CD4-positive, alpha-beta T cell treated with Interferon gamma for 1 hour (primary cell): ENCODE measurements around the gene FAM151A.
"Not testable (repeated sequence)": the region's sequence is repeated elsewhere in the genome, so short reads cannot be mapped to it uniquely, and the experiment has no call there.

Experiments used
- DNase-seq: peaks from one replicate; pipeline ENCODE4 v3.0.0-alpha.2; 2020

Gene FAM151A

DNA sequence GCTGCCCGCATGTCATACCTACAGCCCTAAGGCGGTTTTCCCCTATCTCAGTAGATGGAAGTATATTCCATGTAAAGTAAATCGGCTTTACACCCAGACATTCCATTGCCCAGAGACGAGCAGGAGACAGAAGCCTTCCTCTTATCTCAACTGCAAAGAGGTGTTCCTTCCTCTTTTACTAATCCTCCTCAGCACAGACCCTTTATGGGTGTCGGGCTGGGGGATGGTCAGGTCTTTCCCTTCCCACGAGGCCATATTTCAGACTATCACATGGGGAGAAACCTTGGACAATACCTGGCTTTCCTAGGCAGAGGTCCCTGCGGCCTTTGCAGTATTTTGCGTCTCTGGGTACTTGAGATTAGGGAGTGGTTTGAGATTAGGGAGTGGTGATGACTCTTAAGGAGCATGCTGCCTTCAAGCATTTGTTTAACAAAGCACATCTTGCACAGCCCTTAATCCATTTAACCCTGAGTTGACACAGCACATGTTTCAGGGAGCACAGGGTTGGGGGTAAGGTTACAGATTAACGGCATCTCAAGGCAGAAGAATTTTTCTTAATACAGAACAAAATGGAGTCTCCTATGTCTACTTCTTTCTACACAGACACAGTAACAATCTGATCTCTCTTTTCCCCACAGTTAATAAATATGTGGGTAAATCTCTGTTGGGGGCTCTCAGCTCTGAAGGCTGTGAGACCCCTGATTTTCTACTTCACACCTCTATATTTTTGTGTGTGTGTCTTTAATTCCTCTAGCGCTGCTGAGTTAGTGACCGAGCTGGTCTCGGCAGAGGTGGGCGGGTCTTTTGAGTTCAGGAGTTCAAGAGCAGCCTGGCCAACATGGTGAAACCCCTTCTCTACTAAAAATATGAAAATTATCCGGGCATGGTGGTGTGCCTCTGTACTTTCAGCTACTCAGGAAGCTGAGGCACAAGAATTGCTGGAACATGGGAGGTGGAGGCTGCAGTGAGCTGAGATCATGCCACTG, 13.4 kb upstream of the FAM151A start:
- DNase-seq: not testable (repeated sequence)

DNA sequence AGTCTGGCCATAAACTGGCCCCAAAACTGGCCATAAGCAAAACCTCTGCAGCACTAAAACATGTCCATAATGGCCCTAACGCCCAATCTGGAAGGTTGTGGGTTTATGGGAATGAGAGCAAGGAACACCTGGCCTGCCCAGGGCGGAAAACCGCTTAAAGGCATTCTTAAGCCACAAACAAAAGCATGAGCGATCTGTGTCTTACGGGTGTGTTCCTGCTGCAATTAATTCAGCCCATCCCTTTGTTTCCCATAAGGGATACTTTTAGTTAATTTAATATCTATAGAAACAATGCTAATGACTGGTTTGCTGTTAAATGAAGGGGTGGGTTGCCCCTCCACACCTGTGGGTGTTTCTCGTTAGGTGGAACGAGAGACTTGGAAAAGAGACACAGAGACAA, 12.5 kb upstream of the FAM151A start:
- DNase-seq: not testable (repeated sequence)

DNA sequence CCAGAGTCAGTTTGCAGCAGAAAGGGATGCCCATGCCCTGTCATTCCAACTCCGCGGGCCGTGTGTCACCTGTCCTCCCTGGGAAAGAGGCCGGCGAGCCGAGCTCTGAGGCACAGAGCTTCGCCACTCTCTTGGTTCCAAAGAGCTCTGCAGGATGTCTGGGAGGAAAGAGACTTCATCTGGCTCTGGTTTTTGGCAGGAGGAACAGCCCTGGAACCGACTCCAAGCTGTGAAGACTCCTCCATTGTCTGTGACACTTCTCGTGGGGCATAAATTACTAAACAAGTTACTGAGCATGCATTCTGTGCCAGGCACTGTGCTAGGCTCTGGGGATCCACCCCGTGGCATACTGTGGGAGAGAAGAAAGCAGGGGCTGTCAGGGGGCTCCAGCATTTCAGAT, 3.9 kb upstream of the FAM151A start:
- DNase-seq: no peak

DNA sequence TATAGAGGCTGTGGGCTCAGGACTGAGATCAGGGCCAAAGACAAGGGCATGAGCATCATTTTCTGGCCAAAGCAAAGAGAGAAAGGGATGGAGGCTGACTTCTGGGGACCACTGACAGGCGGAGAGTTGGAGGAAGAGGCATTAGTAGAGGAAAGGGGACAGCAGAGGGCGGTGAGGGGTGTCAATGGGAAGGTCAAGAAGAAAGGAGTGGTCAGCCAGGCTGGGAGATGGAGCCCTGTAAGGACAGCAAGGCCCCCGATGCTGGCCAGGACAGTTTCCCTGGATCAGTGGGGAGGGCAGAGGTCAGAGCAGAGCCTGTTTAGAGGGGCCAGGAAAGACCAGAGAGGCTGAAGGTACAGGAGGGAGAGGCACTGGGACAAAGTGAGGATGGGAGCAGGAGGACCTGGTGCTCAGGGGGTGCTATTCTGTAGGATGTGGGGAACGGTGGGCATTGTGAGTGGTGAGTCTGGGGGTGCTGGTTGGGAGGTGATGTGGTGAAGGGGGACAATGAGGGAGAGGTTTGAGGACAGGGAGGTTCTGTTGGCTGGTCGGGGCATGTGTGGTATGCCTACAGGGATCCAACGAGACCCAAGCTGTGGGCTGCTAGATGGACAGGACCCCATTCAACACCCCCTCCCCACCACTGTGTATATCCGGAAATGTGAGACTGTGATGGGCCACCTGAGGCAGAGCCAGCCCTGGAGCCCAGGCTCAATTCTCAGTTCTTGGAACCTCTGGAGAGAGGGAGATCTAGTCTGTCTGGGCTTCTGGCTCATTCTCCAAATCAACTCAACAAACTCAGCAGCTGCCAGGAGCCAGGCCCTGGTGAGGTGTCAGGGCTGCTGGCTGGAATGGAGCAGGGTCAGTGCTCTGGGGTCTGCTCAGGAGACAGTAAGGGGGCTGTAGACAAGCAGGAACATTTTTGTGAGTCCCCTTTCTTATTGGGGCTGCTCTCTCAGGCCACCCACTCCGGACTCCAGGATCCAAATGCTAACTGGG, 1.4 kb upstream of the FAM151A start:
- no peak for DNase-seq

DNA sequence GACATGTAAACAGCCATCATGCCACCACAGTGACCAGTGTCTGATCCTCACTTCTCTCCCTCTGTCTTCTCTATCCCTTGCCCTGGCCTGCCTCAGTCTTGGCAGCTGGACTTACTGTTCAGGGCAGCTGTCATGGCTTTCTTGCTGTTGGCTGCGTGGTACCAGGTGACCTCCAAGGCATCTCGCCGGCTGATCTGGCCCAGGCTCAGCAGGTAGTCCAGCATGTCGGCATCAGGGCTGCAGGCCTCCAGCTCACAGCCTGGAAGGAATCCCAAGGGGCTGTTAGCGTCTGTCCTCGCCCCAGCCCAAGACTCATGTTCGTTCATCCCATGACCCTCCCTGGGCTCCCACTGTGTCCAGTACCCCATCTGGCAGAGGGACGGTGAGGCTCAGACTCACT, 3.6 kb downstream of the FAM151A start:
- DNase-seq: no peak

DNA sequence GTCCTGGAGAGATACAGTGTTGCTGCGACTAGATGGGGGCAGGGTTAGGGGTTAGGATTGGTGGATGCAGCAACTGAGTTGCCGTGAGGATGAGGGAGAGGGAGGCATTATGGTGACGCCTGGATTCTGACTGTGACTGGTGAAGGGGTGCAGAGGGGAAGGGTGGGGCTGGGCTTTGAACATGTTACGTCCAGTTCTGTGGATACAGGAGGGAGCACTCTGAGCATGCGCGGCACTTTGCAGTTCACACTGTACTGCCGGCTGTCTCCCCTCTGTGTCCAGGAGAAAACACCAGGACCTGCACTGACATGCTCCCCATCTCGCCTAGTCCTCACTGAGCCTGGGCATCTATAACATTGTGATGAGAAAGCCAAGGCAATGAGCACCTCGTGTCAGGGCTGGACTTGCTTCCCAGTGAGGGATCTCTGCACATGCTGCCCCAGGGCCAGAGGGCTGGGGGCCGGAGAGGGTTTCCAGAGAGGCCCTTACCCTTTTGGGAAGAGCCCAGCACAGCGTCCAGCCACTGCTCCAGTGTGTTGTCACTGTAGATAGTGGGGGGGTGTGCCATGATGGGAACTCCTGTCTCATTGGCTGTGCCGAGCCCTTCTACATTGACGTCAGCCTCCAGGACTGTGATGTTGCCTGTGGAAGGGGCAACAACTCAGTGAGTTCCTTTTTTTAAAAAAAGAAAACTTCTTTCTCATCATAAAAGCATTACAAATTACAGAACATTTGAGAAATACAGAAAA, 7.6 kb downstream of the FAM151A start:
- DNase-seq: no peak

DNA sequence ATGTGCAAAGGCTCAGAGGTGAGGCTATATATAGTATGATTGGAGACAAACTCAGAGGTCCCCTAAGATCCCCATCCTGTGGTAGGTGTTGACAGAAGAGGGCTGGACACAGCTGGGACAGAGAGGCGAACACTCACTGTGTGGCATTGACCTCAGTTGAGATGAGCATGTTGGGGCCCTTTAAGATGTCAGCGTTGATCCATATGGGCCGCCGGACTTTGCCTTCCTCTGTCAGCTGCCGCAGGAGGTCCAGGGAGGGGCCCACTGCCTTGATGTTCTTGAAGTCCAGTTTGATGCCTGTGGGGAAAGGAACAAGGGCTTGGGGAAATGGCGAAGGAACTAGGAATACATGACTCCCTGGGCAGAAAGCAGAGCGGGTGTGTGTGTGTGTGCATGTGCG, 8.8 kb downstream of the FAM151A start:
- DNase-seq: no peak

DNA sequence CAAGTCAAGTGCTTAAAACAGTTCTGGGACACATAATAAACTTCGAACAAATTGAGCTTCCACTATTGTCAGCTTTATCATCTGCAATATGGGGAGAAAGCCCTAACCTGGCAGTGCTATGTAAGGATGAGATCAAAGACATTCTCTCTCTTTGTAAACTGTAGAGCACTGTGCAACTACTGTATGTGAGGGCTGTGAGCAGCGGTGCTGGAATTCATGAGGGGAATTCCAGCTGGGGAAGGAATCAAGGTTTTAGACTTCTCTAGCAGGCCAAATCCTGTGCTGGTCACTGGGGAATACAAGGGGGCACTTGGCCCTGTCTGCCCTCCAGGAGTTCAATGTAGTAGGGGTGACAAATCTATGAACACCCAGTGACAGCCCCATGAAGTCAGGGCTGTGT, 9.3 kb downstream of the FAM151A start:
- no peak for DNase-seq

DNA sequence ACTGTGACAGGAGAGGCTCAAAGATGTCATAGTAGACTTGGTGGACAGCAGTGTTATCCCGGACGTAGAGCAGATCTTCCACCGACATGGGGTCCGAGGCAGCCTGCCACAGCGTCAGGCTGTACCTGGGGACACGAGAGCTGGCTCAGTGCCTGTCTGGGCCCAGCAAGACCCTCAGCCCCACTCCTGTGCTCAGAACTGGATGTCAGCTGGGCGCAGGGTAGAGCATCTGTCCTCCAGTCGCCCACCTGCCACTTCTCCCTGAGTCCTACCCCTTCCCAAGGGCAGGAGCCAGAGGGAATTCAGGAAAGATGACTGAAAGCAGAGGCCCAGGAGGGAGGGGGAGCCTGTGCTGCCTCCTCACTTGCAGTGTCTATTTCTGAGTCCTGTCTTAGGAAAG, 11.7 kb downstream of the FAM151A start:
- DNase-seq: no peak

DNA sequence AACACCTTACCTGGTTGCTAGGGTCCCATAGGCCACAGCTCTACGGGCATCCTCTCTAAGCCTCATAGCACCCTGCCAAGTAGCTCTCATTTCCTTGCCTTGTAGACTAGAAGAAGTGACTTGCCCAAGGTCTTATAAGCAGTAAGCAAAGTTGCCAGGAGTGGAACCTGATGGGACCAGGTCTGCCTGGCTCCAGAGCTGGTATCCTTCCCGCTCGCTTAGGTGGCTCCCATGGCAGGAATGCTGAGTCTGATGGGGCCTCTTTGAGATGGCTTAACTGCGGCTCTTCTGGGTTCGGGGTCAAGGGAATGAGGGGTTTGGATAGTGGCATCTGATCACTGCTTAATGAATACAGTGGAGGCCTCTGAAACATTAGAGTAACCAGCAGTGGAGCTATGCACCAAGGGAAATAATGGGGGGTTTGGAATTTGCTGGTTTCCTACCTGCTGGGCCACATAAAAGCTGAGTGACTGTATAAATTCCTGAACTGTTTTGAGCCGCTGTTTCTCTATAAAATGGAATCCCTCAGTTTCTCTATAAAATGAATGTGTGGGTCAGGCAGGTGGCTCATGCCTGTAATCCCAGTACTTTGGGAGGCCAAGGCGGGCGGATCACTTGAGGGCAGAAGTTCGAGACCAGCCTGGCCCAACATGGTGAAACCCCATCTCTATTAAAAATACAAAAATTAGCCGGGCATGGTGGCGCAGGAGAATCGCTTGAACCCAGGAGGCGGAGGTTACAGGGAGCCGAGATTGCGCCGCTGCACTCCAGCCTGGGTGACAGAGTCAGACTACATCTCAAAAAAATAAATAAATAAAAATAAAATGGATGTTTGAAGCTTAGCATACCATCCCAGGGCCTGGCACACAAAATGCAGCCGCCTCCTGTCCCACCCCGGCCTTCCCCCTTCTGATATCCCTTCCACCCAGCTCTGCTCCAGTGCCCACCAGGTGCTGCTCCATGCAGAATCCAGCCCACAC, 12.4 kb downstream of the FAM151A start:
- DNase-seq: no peak

DNA sequence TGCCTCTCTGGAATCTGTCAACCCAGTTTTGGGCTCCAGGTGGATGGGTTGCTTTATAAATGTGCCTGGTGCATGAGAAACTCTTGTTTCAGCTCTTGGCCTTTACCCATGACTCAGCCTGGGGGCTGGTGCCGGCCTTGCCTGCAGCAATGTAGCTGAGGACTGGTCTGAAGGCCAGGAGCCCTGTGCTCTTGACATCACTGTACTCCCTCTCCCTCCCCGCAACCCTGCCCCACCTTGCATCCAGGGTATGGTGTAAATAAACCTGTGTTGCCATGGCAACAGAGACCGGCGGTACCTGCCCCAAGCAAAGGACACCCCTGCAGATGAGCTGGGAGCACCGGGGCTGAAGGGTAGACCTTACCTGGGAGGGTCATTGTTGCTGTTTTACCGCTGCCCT, 13.3 kb downstream of the FAM151A start:
- no peak for DNase-seq

DNA sequence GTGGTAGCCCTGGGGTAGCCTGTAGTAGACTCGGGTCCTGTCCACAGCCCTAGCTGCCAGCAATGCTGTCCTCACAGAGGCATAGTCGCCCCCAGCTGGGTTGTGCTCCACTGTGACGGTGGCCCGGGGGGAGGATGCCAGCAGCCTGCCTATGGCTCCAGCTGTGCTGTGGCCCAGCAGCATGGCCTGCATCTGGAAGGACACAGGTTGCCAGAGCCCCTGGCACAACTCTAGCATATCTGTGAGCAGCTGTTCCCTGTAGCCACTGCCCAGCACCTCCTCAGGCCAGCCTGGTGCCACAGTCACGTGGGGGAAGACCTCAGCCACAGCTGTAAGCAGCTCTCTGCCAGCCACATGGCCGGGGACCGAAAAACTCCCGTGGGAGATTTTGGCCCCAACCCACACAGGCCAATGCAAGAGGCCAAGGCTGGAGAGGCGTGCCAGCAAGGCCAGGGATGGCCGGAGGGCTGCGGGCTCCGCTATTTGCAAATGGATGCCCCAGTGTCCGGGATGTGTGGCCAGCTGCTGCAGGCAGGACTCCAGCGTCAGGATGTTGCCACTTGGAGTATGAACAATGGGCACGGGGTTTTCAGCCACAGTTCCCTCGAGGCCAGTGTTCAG, 13.9 kb downstream of the FAM151A start:
- DNase-seq: no peak

DNA sequence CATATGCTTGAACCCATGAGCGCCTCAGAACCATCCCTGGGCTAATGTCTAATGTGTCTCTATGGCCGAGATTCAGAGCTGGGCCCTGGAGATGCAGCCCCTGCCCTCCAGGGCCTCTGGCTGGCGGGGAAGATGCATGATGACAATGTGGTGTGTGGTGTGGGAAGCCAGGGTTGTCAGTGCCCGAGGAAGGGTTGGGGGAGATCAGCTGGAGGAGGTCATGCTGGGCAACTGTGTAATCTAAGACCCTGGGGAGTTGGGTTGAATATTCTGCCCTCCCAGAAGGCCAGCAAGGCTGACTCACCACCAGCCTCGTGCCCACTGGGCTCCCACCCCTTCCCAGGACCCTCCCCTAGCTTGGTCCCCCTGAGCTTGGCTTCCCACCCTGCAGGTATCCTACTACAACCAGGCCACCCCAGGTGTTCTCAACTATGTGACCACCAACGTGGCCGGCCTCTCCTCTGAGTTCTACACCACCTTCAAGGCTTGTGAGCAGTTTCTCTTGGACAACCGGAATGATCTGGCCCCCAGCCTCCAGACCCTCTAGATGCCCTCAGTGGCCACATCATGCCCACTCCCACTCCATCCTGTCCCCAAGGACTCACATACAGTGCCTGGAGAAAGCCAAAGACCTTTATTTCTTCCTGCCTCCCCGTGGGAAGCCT, 14.6 kb downstream of the FAM151A start:
- DNase-seq: no peak

DNA sequence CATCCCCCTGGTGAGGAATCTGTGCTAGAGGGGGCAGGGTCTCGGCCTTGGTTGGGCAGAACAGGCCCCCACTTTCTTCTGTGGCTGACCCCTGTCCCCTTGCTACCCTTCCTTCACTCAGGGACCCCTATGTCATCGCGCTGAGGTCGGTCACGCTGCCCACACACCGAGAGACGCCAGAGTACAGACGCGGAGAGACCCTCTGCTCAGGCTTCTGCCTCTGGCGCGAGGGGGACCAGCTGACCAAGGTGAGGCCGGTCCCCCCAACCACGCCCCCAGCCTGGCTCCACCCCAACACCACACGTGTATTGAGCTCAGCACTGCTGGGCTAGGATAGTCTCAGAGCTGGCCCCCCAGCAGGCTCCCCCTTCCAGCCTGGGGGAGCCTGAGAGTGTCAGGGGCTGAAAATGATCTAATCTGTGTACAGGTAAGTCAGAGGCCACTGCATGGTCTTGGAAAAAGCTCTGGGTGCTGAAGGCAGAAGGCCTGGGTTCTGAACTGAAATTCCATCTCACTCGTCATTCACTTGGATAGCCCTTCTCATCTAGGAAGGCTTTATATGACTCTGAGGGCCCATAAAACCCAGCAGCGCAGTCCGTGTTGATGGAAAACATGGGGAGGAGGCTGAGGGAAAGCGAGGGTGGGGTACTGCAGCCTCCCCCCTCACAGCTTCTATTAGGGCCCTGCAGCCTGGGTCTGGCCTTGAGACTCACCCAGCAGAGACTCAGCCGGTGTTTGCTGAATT, 15.3 kb downstream of the FAM151A start:
- DNase-seq: no peak

DNA sequence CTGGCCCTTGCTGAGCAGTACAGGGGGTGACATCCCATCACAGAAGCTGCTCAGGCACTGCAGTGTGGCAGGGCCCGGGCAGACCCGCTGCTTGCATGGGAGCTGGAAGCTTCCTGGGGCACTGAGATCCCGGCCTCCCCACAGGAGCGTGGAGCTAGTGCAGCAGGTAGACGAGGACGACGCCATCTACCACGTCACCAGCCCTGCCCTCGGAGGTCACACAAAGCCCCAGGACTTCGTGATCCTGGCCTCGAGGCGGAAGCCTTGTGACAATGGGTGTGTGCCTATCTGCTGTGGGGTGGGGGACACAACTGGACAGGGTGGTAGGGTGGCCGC, 16.4 kb downstream of the FAM151A start:
- no peak for DNase-seq

DNA sequence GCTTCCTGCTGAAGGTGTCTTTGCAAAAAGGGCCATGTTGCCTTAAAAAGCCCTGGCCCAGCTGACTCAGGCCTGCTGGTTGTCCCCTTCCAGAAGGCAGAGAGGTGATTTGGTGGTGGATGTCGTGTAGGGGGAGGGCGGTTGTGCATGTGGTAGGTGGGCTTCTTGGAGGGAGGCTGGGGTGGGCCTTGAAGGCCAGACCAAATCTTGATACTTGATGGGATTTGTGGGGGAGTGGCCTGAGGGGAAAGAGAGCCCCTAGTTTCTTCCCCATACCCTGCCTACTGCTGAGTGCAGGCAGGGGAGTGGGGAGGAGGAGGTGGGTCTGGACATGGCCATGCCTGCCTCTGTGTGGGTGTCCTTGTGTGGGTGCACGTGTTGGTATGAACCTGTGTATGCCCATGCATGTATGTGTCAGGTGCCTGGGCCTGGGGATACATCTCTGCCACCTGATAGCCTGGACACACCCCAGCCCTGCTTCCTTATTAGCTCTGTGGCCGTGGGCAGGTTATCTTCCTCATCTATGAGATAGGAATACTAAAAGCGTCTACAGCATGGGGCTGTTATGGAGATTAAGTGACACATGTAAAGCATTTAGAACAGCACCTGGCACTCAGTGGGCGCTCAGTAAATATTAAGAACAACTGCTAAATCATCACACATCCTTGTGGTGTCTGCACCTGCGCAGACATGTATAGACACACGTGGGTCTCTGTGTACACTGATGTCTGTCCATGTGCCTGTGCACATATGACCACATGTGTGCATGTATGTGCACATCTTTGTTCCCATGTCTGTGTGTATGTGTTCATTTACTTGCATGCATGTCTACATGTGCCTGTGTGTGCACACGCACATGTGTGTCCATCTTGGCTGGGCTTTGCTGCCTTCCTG, 17.0 kb downstream of the FAM151A start:
- DNase-seq: no peak

DNA sequence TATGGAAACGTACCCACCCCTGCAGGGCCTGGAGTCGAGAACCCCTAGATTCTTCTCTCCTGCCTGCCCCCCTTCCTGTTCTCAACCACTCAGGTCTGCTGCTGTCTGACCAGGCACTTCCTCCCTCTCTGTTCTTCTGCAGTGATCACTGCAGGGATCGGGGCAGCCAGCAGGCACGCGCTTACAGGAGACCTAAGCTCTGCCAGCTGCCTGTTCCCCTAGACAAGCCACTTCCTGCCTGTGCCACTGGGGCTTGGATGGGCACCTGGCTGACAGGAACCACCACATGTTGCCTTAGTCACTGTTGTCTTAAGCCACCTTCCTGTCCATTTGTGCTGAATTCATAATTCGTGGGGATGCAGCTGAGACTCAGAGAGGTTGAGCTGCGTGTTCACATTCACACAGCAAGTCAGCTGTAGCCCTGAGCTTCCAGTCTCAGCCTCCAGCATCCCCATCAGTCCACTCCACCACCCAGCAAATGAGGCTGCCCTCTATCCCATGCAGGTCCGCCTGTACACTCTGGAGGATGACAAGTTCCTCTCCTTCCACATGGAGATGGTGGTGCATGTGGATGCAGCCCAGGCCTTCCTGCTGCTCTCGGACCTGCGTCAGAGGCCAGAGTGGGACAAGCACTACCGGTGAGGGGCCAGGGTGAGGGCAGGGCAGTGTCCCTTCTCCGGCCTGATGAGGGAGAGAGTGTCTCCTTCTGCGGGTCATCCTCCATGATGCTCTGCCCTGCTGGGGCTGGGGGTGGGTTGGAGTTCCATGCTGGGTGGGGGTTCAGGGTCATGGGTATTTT, 18.6 kb downstream of the FAM151A start:
- peak; percentile 15 for DNase-seq

DNA sequence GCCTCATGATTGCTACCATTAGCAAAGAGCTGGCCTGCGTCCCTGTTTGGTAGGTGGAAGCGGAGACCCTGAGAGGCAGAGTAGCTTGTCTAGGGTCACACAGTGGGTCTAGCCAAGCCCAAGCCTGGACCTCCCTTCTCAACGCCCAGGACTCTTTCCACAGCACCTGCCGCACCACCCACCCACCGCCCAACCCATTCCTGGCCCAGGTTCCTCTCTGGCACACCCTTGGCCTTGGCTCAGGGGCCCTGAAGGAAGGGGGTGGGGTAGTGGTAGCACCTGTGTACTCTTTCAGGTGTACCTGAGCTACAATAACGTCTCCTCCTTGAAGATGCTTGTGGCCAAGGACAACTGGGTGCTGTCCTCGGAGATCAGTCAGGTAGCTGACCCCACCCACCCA, 19.3 kb downstream of the FAM151A start:
- DNase-seq: no peak
